ENCODE measurements around the gene METTL16.

DNA sequence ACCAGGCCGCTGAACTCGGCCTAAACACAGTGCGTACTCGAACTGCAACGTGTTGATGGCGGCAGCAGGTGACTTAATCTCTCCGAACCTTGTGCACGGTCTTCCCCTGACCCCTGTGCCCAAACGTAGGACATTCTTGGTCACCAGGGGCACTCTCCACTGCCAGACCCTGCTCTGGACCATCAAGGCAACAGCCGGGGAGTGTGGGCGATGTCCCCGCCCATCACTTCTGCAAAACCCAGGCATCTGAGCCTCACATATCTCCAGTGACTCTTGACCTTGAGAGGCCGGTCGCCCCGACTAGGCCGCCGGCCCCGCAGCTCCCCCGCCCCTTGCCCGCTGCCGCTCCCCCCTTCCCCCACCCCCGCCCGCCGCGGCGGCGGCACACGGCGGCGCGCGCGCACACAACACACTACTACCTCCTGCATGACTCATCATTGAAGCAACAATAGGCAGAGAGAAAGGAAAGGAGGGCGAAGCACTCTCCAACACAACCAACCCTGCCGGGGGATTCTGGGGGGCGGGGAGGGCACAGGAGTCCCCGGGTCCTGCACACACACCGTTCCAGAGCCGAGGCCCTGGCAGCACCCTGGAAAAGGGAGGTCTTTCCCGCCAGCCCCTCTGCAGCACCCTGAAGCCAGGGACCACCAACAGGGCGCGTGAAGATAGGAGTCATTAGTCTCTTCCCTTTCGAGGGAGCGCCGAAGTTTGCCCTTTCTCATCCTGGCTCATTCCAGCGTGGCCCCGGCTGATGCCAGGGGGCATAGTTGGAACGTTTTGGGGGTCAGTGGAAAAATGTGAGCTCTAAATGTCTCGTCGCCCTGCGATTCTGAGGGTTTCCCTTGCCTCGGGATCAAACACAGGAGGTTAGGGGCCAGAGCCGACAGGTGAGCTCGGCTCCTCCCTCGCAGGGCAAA is 112.8 kb downstream of the METTL16 start:
- TF ChIP-seq CTCF (conservative IDR thresholded peaks at IDR 0.05; ENCODE audit: low read length) = no peak
- no peak for TF ChIP-seq EZH2phosphoT487 (IDR thresholded peaks at IDR 0.05; ENCODE audit: borderline replicate concordance, low read depth, low read length)
